GM18858 (cell line): ENCODE results near the gene PPARD.
"Not testable (repeated sequence)": the region's sequence is repeated elsewhere in the genome, so short reads cannot be mapped to it uniquely, and the experiment has no call there.

Source experiments
- ATAC-seq: cut with Tn5 transposase; IDR thresholded peaks from one replicate; pipeline ENCODE4 v1.9.1; 2021; ENCODE audit not compliant: unreplicated experiment

PPARD gene

DNA sequence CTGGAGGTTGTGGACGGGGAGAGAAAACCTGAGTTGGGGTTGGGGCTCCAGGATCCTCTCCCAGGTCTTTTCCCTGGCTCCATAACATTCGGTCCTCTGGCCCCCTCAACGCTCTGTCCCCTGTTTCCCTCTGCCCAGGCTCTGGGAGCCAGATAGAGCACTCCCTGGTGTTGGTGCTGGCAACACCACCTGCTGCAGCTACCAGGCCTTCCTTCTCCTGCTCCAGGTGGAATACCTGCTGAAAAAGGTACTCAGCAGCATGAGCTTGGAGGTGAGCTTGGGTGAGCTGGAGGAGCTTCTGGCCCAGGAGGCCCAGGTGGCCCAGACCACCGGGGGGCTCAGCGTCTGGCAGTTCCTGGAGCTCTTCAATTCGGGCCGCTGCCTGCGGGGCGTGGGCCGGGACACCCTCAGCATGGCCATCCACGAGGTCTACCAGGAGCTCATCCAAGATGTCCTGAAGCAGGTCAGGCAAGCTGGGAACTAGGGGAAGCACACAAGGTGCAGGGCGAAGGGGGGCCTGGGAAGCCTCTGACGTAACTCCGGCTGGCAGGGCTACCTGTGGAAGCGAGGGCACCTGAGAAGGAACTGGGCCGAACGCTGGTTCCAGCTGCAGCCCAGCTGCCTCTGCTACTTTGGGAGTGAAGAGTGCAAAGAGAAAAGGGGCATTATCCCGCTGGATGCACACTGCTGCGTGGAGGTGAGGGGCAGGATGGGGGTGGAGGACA is 30.1 kb upstream of the PPARD start:
- ATAC-seq, result no peak

DNA sequence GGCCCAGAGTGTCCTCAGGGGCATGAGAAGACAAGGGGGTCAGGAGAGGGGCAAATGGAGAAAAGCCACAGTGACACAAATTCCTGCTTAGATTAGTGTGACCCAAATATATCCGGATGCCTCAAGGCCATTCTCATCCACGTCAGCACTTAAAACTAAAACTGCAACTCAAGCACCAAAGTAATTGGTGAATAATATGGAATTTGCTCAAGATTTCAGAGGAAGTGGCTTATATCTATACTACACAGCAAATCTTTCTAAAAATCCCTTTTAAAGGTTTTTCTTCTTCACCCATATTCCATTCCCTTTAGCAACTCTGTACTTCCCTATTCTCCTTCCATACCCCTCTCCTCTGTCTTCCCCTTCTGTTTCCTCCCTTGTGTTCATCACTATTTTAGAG is 29.6 kb upstream of the PPARD start:
- ATAC-seq, result no peak

DNA sequence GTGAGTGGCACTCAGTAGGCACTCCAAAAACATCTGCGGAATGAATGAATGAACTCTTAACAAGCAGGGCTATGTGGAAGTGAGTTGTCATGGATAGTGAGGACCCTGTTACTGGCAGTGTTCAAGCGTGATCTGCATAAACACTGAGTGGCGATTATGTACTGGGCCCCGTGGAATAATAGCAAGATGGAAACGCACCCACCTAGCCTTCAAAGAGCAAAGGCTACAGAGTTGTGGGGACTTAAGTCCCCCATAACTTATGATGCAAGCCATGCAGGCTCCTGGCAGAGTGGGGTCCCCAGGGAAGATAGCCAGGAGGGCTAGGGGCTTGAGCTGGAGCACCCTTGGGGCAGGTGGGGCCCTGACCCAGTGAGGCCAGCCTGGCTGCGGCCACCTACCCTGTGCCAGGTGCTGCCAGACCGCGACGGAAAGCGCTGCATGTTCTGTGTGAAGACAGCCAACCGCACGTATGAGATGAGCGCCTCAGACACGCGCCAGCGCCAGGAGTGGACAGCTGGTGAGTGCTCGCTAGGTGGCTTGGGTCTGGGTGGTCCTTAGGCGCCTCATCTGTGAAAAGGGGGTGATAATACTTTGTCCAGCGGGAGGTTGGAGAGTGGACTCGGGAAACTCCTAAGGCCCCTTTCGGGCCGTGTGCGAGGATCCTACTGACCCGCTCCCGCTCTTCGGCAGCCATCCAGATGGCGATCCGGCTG is 24.7 kb upstream of the PPARD start:
- ATAC-seq, result no peak

DNA sequence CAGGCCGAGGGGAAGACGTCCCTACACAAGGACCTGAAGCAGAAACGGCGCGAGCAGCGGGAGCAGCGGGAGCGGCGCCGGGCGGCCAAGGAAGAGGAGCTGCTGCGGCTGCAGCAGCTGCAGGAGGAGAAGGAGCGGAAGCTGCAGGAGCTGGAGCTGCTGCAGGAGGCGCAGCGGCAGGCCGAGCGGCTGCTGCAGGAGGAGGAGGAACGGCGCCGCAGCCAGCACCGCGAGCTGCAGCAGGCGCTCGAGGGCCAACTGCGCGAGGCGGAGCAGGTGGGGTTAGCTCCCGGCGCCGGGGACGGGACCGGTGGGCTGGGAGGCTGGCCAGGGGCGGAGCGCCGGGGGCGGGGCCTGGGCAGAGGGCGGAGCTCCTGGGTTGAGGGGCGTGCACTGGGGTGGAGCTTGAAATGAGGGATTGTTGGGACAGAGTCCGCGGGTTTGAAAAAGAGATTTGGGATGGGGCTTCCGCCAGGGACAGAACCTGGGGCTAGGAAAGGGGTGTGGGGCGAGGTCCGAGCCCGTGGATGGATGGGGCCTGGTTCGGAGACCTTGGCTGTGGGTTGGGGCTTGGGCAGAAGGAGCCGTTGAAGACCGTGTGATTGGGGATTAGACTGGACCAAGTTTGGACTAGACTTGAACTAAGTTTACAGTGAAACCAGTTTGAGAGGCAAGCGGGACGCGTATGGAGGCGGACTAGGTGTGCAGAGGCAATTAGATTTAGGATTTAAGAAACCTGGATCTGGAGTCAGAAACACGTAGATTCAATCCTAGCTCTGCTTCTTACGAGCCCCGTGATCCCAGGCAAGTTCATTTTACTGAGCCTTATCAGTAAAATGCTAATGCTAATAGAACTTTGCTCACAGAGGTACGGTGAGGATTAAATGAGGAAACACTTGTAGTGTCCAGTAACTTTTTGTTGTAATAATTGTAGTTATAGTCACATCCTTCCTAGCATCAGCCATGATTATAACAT is 23.9 kb upstream of the PPARD start:
- ATAC-seq, result no peak

DNA sequence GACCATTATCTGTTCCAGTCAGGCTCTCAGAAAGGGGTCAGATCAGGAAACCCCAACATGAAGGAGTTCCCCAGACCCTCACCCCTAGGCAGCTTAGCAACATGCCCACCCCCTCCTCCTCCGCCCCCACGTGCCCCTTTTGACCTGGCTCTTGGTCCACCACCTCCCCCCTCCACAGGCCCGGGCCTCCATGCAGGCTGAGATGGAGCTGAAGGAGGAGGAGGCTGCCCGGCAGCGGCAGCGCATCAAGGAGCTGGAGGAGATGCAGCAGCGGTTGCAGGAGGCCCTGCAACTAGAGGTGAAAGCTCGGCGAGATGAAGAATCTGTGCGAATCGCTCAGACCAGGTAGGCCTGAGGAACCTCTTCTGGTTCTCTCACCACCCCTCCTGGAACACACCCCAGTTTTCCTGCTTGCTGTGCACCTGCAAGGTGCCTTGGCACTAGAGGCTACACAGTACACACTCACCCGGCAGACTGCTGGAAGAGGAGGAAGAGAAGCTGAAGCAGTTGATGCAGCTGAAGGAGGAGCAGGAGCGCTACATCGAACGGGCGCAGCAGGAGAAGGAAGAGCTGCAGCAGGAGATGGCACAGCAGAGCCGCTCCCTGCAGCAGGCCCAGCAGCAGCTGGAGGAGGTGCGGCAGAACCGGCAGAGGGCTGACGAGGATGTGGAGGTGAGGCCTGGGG is 22.9 kb upstream of the PPARD start:
- ATAC-seq, result no peak

DNA sequence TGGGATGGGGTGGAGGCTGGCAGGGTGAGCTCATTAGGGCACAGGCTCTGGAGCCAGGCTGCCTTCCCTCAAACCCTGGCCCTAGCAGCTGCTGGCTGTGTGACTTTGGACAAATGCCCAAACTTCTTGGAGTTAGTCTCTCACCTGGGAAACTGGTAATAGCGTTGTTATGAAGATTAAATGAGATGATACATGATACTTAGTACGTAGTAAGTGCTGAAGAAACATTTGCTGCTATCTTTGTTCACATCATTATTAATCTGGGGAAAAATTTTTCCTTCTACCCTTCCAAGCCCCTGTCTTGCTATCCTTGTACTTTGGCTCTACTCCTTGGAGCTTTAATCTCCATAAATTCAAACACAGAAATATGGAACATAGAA is 22.3 kb upstream of the PPARD start:
- ATAC-seq, result no peak

DNA sequence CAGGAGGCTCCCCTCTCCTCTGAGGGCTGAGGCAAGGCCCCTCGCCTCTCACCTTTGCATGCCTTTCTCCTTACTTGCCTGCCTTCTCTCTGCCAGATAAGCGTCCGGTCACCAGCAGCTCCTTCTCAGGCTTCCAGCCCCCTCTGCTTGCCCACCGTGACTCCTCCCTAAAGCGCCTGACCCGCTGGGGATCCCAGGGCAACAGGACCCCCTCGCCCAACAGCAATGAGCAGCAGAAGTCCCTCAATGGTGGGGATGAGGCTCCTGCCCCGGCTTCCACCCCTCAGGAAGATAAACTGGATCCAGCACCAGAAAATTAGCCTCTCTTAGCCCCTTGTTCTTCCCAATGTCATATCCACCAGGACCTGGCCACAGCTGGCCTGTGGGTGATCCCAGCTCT is 21.3 kb upstream of the PPARD start:
- ATAC-seq, result no peak

DNA sequence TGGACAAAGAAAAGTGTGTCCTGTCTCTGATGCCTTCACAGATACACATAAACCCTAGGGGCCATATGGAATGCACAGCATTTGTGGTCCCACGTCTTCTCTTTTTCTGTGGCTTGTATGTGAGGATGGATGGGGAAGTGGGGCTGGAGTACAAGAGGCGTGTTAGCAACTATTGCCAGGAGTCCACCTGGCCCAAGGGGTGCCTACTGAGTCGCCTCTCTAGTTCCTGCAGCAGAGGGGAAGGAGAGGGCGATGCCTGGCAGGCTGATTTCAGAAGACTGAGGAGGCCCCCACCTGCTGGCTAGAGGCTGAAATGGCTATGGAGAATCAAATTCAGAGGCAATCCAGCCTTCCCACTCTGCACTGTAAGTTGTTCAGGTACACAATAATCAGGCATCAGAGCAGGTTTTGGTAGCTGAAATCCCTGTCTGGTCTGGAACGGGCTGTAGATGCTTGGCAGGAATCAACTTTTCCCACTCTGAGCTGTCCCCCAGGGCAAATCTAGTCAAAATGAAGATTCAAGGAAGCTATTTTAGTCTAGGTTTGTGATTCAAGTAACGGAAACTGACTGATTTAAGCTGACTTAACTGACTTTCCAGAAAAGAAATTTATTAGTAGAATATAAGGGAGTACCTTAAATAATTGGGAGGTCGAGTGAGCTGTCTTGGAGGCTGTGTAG is 14.9 kb upstream of the PPARD start:
- ATAC-seq, result no peak

DNA sequence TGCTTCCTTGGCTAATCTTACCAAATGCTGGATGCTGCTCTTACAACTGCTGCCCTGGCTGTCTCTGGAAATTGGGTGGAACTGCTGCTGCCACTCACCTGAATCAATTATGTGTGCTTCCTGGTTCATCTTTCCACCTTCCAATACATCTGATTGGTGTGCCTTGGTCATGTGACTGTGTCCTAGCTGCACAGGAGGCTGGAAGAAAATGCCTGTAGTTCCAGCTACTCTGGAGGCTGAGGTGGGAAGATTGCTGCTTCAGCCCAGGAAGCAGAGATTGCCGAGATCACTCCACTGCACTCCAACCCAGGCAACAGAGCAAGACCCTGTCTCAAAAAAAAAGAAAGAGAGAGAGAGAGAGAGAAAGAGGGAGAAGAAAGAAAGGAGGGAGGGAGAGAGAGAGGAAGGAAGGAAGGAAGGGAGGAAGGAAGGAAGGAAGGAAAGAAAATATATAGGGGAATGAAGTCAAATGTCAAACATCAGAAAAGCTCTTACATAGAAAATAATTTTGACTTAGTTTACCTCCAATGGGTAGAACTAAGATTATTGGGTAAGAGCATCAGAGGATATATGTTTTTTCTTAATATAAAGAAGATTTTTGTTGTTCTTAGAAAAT is 14.1 kb upstream of the PPARD start:
- no peak for ATAC-seq

DNA sequence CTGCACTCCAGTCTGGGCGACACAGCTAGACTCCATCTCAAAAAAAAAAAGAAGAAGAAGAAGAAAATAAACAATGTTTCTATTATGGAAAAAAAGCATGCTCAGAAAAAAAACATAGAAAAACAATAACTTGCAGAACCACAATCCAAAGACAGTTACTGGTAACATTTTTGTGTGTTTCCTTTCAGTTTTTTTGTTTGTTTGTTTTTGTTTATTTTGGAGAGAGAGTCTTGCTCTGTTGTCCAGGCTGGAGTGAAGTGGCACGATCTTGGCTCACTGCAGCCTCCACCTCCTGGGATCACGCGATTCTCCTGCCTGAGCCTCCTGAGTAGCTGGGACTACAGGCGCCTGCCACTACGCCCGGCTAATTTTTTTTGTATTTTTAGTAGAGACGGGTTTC is 13.4 kb upstream of the PPARD start:
- not testable (repeated sequence) for ATAC-seq

DNA sequence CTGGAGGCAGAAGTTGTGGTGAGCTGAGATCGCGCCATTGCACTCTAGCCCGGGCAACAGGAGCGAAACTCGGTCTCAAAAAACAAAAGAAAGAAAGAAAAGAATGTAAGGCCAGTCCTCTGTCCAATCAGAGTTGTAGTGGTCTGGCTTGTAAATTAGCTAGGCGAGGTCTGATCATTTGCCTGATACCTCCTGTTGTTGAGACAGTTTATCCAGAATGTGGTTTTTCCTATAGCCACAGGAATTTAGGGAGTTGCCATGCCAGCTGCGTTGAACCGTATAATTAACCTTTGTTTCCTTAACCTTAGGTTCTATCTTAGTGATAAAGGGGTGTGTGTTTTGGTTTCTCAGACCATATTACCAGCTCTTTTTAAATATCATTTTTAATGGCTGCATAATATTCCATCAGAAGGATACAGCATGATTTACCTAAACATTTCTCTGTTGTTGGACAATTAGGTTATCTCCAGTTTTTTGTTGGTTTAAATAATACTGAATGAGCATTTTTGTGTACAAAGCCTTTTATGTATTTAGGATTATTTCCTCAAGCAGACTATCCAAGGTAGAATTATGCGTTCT is 11.7 kb upstream of the PPARD start:
- ATAC-seq, result no peak

DNA sequence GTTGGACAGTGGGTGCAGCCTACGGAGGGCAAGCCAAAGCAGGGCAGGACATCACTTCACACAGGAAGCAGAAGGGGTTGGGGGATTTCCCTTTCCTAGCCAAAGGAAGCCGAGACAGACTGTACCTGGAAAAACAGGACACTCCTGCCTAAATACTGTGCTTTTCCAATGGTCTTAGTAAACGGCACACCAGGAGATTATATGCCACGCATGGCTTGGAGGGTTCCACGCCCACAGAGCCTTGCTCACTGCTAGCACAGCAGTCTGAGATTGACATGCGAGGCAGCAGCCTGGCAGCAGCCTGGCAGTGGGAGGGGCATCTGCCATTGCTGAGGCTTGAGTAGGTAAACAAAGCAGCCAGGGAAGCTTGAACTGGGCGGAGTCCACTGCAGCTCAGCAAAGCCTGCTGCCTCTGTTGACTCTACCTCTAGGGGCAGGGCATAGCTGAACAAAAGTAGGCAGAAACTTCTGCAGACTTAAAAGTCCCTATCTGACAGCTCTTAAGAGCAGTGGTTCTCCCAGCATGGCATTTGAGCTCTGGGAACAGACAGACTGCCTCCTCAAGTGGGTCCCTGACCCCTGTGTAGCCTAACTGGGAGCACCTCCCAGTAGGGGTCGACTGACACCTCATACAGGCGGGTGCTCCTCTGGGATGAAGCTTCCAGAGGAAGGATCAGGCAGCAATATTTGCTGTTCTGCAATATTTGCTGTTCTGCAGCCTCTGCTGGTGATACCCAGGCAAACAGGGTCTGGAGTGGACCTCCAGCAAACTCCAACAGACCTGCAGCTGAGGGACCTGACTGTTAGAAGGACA is 10.1 kb upstream of the PPARD start:
- not testable (repeated sequence) for ATAC-seq

DNA sequence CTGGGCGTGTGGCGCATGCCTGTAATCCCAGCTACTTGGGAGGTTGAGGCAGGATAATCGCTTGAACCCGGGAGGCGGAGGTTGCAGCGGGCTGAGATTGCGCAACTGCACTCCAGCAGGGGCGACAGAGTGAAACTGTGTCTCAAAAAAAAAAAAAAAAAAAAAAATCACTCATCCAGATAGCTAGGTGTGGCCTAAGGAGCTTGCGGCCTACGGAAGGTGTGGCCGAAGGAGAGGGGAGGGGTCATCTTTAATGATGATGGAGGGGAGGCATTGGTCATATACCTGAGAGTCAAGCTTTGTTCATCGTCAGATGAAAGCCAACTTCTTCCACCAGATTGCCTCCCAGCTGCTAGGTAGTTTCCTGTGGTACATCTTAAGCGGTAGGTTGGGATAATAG is 801 bp upstream of the PPARD start:
- no peak for ATAC-seq

DNA sequence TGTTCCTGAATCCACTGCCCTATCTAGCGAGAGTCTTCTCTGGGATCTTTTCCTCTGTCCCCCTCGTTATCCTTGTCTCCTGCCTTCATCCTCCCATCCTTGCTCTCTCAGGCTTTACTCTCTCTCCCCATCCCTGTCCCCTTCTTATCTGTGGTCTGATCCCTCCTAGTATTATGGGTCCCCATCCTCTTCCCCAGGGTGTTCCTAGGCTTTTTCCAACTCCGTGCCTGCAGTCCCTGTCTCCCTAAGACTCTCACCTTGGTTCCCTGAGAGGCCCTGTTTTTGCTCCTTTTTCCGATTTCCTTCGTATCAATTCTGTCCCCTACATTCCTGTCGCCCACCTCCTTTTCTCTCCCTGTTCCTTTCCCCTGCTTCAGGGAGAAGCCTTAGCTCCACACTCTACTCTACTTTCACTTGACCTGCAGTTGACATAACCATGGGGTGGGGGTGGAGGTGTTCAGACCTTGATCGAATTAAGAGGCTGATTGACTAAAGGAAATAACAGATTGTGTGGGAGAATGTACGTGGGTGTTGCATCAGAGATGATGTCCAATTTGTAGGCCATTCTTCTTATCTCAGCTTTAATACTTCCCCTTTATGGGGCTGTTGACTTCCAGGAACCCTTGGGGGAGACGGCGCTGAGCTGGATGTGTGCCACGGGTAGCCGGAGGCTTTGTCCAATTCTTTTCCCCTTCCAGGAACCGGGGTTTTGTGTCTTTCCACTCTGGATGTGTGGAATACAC is 905 bp downstream of the PPARD start:
- ATAC-seq, result no peak

DNA sequence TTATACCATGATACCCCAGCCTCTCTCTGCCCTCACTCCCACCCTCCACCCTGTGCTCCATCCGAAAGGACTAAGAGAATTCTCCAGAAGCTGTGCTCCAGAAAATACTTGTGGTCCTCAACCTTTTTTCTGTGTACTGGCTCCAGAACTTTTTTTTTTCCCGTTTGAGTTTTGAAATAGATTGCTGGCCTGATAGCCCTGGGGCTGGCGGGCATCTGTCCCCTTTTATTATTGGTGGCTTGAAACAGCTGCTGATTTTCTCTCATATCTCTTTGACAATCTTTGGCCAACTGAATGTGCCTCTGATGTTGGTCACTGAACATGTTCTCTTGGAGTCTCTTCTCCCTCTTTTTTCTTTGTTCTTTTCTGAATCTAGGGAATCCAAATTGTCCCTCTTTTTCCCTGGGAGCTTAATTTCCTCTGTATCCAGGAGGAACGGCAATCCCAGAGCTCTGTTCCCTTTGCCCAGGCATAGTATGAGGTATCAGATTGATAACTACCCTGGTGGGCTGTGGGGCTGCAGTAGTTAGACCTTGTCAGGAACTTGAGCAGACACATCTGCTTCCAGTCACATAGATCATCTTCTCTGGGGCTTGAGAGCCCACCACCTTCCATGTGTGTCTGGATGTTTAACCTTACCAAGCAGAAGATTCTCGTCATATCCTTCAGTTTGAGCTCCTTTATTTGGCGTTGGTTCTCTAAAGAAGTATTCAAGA is 1.6 kb downstream of the PPARD start:
- no peak for ATAC-seq

DNA sequence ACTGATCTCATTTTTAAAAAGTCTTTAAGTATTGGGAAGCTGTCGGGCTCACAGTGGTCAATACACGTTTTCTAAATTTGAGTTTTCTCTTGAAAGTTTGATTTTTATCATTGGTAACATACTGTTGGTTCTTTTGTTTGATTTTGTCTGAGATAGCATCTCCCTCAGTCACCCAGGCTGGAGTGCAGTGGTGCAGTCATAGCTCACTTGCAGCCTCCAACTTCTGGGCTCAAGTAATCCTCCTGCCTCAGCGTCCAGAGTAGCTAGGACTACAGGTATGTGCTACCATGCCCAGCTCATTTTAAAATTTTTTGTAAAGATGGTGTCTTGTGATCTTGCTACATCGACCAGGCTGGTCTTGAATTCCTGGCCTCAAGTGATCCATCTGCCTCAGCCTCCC is 9.1 kb downstream of the PPARD start:
- no peak for ATAC-seq

DNA sequence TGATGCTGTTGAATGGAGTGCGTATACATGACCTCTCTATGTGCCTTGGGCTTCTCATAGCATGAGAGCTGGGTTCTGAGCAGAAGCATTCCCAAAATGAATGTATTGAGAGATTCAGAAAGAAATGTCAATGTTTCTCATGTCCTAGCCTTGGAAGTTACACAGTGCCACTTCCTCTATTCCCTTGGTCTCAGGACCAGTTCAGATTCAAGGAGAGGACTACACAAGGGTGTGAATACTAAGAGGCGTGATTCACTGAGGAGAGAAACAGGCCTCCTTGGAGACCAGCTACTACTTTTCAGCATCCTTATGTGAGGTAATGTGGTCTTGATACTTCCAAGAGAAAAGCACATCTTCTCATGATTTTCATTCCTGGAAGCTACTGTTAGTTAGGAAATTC is 10.4 kb downstream of the PPARD start:
- ATAC-seq, result no peak
